ENCODE results near the gene TMC4. TPM values are rescaled to one million over a fixed set of nuclear protein-coding genes. Genes with fewer than 3 reads are reported as not detected.
"Not testable (repeated sequence)": the region's sequence is repeated elsewhere in the genome, so short reads cannot be mapped to it uniquely, and the experiment has no call there.

TMC4 gene
- total and polyA plus RNA-seq, 9 donors: 0.45 to 103 (median 6.3) TPM

GRCh38 chr19:54186934-54187381 lies 14.0 kb upstream of the TMC4 start:
- no peaks in the 10 kb centered on the region for H3K9me3 ChIP-seq
- H3K27me3 ChIP-seq: no peaks in the 10 kb centered on the region
- 57 to 58% (median 58%) methylated on average over 11 of the region's 11 CpGs for WGBS, 3 donors
- intact Hi-C loops (cut with DNase I): no loop called here
- H3K4me3 ChIP-seq: no peak overlapping the region
- no peak for DNase-seq
- TF ChIP-seq EP300 (IDR thresholded peaks at IDR 0.05) (no peak), CTCF (IDR thresholded peaks at IDR 0.05) (no peak), POLR2A (IDR thresholded peaks at IDR 0.05) (no peak)
- H3K36me3 ChIP-seq: no peaks in the 10 kb centered on the region
- no peak overlapping the region for H3K27ac ChIP-seq
- peaks cover 2% of the 10 kb centered on the region for H3K4me1 ChIP-seq (ENCODE audit: insufficient read depth)

GRCh38 chr19:54186351-54186750 lies 13.4 kb upstream of the TMC4 start:
- Histone ChIP-seq H3K9me3 (no peaks in the 10 kb centered on the region), H3K27me3 (no peaks in the 10 kb centered on the region), H3K4me3 (no peak overlapping the region), H3K36me3 (no peaks in the 10 kb centered on the region), H3K27ac (no peak overlapping the region), H3K4me1 (ENCODE audit: insufficient read depth) (no peaks in the 10 kb centered on the region)
- TF ChIP-seq EP300 (IDR thresholded peaks at IDR 0.05) (no peak), CTCF (IDR thresholded peaks at IDR 0.05) (no peak), POLR2A (IDR thresholded peaks at IDR 0.05) (no peak)
- WGBS, 3 donors: 80 to 85% (median 83%) methylated on average over 8 of the region's 8 CpGs
- intact Hi-C loops (cut with DNase I): no loop called here
- DNase-seq: no peak

GRCh38 chr19:54183431-54183830 lies 10.5 kb upstream of the TMC4 start:
- no peaks in the 10 kb centered on the region for H3K36me3 ChIP-seq
- no peak overlapping the region for H3K4me3 ChIP-seq
- no peaks in the 10 kb centered on the region for H3K27me3 ChIP-seq
- no peaks in the 10 kb centered on the region for H3K4me1 ChIP-seq (ENCODE audit: insufficient read depth)
- no peak for DNase-seq
- H3K27ac ChIP-seq: no peak overlapping the region
- intact Hi-C loops (cut with DNase I): no loop called here
- WGBS, 3 donors: 89 to 95% (median 89%) methylated on average over 11 of the region's 11 CpGs
- no peak for TF ChIP-seq EP300 (IDR thresholded peaks at IDR 0.05)
- no peaks in the 10 kb centered on the region for H3K9me3 ChIP-seq

GRCh38 chr19:54181894-54182293 lies 8.9 kb upstream of the TMC4 start:
- H3K4me3 ChIP-seq; H3K9me3 ChIP-seq; DNase-seq; H3K27me3 ChIP-seq; H3K27ac ChIP-seq; intact Hi-C loops (cut with DNase I); H3K36me3 ChIP-seq; H3K4me1 ChIP-seq (ENCODE audit: insufficient read depth): not testable (repeated sequence)
- 87 to 93% (median 91%) methylated on average over 3 of the region's 3 CpGs for WGBS, 3 donors

GRCh38 chr19:54180691-54181091 lies 7.7 kb upstream of the TMC4 start:
- no peaks in the 10 kb centered on the region for H3K36me3 ChIP-seq
- TF ChIP-seq EP300 (IDR thresholded peaks at IDR 0.05): no peak
- no peak for TF ChIP-seq CTCF (IDR thresholded peaks at IDR 0.05)
- no peak for TF ChIP-seq POLR2A (IDR thresholded peaks at IDR 0.05)
- whole genome bisulfite sequencing, 3 donors: 91 to 94% (median 91%) methylated on average over 37 of the region's 37 CpGs
- no peaks in the 10 kb centered on the region for H3K9me3 ChIP-seq
- H3K4me1 ChIP-seq (ENCODE audit: insufficient read depth): no peaks in the 10 kb centered on the region
- intact Hi-C loops (cut with DNase I): no loop called here
- no peaks in the 10 kb centered on the region for H3K27me3 ChIP-seq
- no peak for DNase-seq
- no peak overlapping the region for H3K4me3 ChIP-seq
- no peak overlapping the region for H3K27ac ChIP-seq

Data from ovary (tissue), 9 donors.